Omental fat pad (tissue), 4 donors: ENCODE data around the gene GRAMD1A. TPM values are rescaled to one million over a fixed set of nuclear protein-coding genes. Genes with fewer than 3 reads are reported as not detected.
"Not testable (repeated sequence)": the region's sequence is repeated elsewhere in the genome, so short reads cannot be mapped to it uniquely, and the experiment has no call there.

ENCODE experiments used
- ATAC-seq: fragments of 150-250 bp; one replicate; pipeline ENCODE4 v1.9.1; 2016; ENCODE audit warnings: mild to moderate bottlenecking, moderate library complexity; ENCODE audit not compliant: low FRiP score
- DNase-seq: peaks from one replicate; pipeline ENCODE4 v3.0.0-alpha.2; 2019; ENCODE audit warnings: low spot score
- total RNA-seq, 4 donors: library from RNA; depleted of rRNA; stranded (reverse); fragments of >200 nt; gene quantifications; one replicate each; pipeline ENCODE4 v1.1.0, GENCODE V29; 2016
- TF ChIP-seq, protein P1 (sequence below), 3 donors: fragments of 450-650 bp; IDR thresholded peaks; one replicate each; pipeline ENCODE4 v1.5.1; 2016 to 2017; ENCODE audit warnings: antibody characterized with exemption in 3 of 3, mild to moderate bottlenecking in 3 of 3, moderate library complexity in 2 of 3

Gene GRAMD1A
- total RNA-seq, 4 donors from 2014 or later = 34.7 to 70.7 (median 43.3) TPM

DNA sequence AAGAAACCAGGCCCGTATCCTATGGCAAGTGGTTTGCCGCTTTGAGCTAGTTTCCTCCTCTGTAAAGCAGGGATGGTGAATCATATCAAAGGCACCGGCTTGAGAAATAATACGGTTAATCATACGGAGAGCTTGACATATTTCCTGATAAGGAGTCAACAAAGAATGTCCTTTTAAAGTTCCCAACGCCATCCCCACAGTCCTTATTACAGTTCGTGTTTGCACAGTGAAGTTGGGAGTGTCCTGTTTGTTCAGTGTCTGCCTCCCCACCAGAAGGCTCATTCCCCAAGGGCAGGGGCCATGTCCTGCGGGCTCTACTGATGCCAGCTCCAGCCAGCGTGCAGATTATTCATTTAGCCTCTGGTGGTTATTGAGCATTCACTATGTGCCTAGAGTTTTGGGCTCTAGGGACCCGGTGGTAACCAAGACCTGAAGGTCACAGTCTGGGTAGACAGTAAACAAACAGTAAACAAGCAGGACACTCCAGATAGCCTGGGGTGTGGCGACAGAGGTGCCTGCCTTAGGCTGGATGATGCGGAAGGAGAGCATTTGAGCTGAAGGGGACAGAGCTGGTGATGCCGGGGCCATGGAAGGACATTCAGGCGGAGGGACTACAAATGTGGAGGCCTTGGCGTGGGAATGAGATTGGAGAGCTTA lies 6.3 kb downstream of the GRAMD1A start:
- DNase-seq (no peak), ATAC-seq (peak; percentile 30)
- TF ChIP-seq, protein P1, sequence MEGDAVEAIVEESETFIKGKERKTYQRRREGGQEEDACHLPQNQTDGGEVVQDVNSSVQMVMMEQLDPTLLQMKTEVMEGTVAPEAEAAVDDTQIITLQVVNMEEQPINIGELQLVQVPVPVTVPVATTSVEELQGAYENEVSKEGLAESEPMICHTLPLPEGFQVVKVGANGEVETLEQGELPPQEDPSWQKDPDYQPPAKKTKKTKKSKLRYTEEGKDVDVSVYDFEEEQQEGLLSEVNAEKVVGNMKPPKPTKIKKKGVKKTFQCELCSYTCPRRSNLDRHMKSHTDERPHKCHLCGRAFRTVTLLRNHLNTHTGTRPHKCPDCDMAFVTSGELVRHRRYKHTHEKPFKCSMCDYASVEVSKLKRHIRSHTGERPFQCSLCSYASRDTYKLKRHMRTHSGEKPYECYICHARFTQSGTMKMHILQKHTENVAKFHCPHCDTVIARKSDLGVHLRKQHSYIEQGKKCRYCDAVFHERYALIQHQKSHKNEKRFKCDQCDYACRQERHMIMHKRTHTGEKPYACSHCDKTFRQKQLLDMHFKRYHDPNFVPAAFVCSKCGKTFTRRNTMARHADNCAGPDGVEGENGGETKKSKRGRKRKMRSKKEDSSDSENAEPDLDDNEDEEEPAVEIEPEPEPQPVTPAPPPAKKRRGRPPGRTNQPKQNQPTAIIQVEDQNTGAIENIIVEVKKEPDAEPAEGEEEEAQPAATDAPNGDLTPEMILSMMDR (IDR thresholded peaks at IDR 0.05) = no peak

DNA sequence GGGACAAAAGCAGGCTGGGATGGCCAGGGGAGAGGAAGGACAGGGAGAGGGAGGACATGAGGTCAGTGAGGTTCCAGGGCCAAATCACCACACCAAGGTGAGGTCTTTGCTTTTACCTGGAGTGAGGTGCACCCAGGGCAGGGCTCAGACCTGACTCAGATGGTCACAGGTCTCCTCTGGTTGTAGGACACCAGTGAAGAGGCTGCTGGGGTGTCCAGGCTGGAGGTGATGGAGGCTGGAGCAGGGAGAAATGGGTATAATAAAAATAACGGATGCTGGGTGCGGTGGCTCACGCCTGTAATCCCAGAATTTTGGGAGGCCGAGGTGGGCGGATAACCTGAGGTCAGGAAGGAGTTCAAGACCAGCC lies 6.9 kb downstream of the GRAMD1A start:
- ATAC-seq (no peak), DNase-seq (no peak)
- TF ChIP-seq, protein P1 (IDR thresholded peaks at IDR 0.05) = no peak

DNA sequence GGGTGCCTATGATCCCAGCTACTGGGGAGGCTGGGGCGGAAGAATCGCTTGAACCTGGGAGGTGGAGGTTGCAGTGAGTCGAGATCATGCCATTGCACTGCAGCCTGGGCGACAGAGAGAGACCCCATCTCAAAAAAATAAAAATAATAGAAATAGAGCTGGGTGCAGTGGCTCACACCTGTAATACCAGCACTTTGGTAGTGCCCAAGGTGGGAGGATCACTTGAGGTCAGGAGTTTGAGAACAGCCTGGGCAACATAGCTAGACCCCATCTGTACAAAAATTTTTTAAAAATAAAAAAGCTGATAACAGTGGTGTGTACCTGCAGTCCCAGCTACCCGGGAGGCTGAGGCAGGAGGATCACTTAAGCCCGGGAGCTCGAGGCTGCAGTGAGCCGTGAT lies 7.3 kb downstream of the GRAMD1A start:
- ATAC-seq, DNase-seq: not testable (repeated sequence)

DNA sequence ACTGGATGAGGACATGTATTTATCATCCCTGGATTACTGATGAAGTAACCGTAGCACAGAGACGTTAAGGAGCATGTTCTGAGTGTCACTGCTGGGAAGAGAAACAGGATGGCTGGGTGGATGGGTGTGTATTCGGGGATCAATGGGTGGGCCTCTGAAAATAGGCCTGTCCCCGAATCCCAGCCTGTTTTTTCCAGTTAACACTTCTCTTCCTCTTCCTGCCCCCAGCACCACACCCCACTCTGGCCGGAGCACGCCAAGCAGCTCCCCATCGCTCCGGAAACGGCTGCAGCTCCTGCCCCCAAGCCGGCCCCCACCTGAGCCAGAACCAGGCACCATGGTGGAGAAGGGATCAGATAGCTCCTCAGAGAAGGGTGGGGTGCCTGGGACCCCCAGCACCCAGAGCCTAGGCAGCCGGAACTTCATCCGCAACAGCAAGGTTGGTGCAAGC lies 8.8 kb downstream of the GRAMD1A start:
- TF ChIP-seq, protein P1 (IDR thresholded peaks at IDR 0.05) = no peak
- DNase-seq (no peak), ATAC-seq (no peak)

DNA sequence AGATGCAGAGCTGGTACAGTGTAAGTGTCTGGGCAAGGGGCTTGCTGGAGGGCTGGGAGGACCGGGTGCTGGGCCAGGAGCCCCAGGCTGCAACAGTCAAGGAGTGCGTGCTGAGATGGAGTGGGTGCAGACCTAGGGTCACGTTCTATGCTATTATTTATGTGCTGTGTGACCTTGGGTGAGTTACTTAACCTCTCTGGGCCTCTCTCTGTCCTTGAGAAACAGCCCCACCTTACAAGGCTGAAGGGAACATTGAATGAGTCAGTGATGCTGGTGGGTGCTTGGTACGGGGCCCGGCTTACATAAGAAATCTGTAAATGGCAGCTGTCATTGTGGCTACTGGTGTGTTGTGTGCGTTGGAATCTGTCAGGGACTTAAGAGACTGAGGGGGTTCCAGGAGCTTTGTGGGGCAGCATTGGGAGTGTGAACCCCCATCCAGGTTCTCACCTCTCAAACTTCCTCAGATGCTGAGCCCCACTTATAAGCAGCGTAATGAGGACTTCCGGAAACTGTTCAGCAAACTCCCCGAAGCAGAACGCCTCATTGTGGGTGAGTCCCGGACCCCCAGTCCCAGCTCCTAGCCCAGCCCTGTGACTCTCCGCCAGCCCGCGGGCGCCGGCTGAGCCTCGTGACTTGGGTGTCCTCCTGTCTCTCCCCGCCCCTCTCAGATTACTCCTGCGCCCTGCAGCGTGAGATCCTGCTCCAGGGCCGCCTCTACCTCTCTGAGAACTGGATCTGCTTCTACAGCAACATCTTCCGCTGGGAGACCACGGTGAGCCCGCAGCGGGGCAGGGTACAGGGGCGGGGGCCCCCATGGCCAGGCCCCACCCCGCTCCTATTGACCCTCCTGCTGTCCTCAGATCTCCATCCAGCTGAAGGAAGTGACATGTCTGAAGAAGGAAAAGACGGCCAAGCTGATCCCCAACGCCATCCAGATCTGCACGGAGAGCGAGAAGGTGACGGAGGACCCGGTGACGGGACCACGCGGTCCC lies 9.6 kb downstream of the GRAMD1A start:
- ATAC-seq = no peak
- DNase-seq = no peak
- TF ChIP-seq, protein P1 (IDR thresholded peaks at IDR 0.05) = no peak

DNA sequence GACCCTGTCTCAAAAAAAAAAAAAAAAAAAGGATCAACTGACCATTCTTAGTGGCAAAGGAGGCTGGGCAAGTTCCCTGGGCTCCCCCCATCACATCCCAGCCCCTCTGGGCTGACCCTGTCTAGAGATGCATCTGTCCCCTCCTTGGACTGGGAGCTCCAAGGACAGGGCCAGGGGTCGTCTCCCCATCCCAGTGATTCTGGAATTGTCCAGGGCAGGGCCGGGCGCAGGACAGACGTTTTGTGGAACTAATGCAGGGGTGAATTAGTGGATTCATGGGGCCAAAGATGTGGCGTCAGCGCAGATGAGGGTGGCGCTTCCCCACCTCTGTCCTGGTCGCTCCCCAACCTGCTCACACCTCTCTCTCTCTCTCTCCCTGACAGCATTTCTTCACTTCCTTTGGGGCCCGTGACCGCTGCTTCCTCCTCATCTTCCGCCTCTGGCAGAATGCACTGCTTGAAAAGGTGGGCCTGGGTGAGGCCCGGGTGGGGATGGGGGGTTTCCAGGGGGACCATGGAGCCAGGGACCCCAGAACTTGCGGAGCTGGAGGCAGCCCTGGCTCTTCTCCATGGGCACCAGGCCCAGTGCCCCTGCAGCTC lies 11.1 kb downstream of the GRAMD1A start:
- DNase-seq (no peak), ATAC-seq (no peak)
- TF ChIP-seq, protein P1 (IDR thresholded peaks at IDR 0.05) = no peak
